GM19395 (cell line): ENCODE results near the gene DCUN1D5.

Experiments
- ATAC-seq: cut with Tn5 transposase; IDR thresholded peaks from one replicate; pipeline ENCODE4 v1.9.1; 2021; ENCODE audit warnings: mild to moderate bottlenecking, moderate library complexity; ENCODE audit not compliant: unreplicated experiment

Gene DCUN1D5

DNA sequence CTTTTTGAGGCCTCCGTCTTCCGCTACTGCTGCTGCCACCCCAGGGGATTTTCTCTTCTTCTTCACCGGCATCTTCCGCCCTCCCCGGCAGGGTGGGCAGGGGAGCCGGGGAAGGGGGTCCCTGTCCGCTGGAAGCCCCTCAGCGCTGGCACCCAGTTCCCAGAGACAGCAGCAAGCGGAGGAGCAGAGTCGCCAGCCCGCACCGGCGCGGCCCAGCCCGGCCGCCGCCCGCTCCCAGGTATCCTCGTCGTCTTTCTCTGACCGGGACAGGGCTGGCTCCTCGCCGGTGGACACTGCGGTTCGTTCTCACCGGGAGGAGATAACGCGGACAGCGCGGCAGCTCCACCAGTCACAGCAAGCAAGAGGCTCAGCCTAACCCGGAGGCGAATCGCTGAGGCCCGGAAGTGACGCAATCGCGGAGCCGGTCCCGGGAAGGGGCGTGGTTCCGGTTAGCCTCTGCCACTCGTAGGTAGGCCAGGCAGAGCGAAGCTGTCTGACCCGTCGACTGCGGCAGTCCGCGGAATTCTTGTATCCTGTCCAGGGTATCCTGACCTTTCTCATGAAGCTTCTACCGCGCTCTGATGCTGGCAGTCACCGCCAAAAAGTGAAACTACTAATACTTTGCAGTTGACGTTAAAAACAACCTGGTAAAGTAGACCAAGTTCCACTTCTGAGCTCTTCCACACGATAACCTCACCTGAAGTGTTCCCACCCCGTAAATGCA, at the start of gene DCUN1D5:
Gene DCUN1D5 (minus strand): TSS at position 360 of the 724 bp plus-strand sequence. CDS start 288 bp downstream, at position 72.
- peak; percentile 99 for ATAC-seq

DNA sequence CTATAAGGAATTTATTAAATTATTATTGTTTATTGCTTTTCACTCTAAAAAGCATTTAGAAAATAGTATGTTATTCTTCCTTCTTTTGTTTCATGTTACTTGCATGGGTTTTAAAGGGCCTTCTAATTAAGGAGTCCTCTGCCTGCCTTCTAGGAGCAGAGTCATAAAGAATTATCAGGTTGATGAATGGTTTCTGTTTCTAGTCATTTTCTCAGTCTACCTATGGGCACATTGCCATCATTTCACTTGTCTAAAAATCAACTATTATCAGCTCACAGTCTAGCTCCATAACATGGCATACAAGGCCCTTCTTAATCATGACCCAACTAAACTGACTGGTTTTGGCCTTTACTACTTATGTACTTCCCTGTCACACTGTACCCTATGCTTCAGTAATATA, 33.5 kb upstream of the DCUN1D5 start:
- no peak for ATAC-seq

DNA sequence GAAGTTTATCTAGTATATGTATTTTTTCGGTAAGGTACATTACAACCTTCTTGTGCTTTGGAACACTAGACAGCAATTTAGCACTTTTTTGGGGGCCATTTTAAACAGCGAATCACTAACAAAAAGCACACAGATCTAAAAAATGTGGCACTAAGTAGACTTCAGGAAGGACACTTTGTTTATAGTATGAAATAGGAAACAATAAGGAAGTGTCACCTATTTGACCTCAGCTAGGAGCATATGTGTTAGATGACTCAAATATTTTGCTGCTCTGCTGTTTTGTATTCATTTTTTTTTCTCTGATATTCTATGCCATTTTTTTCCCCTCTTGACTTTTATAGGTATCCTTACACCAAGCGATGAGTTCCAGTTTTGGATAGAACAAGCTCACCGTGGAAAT, 22.9 kb upstream of the DCUN1D5 start:
- ATAC-seq: no peak

DNA sequence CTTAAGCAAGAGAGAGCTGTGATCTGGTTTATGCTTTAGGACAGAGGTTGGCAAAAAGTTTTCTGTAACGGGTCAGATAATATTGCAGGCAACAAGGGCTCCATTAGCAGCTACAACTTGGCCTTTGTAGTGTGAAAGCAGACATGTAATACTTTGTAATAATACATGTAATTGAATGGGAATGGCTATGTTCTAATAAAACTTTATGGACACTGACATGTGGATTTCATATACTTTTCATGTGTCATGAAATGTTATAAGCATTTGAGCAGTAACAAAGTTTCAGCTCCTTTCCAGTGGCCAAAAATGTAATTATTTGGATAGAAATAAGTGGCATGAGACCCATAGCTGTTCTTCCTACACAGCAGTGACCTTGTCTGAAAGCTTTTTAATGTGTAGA, 20.4 kb upstream of the DCUN1D5 start:
- no peak for ATAC-seq

DNA sequence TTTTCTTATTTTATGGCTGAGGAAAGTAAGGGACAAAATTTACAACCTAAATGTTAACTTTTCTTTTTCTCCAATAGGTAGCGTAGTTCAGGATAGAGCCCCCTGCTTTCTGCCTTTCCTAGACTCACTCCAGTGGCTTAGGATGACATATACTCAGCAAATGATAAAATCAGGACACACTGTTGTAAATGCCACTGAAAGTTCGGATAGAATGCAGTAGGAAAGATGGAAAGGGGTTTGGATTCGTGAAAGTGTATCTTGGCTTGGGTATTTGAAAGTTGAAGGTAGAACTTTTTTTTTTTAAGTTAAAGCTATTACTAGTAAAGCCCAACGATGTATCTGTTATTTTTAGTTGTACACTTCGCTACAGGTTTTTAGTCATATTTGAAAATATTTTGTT, 19.4 kb upstream of the DCUN1D5 start:
- ATAC-seq: no peak

DNA sequence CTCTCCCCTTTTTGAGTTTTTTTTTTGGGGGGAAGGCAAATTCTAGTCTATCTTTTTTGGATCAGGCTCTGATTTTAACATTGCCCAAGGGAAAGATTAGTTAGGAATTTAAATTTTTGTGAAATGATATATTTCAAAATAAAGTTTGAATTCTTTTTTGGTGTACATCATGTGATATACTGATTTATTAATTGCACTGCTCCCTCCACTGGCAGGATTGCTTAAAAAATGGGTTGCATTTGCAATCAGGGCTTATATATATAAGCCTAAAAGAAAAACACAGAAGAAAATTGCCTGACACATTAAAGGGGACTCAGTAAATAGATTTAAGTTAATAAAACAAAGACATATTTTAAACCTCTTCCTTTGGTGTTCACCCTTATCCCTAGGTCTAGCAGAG, 18.4 kb upstream of the DCUN1D5 start:
- ATAC-seq: no peak

DNA sequence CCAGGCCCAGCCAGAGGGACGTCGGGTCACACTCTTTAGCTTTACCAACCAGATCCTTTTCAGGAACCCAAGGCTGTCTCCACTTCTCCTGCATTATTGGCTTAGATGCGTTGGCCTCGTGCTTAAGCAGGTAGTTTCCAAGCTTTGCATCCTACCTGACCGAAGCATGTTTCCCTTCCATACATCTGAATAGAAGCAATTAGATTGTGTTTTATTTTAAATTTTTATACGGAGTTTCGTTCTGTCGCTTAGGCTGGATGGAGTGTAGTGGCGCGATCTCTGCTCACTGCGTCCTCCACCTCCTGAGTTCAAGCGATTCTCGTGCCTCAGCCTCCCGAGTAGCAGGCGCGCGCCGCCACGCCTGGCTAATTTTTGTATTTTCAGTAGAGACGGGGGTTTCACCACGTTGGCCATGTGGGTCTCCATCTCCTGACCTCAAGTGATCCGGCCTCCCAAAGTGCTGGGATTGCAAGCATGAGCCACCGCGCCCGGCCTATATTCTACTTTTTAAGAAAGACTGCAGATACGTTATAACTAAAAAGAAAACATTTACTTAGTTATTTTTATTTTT, 17.9 kb upstream of the DCUN1D5 start:
- ATAC-seq: peak; percentile 32

DNA sequence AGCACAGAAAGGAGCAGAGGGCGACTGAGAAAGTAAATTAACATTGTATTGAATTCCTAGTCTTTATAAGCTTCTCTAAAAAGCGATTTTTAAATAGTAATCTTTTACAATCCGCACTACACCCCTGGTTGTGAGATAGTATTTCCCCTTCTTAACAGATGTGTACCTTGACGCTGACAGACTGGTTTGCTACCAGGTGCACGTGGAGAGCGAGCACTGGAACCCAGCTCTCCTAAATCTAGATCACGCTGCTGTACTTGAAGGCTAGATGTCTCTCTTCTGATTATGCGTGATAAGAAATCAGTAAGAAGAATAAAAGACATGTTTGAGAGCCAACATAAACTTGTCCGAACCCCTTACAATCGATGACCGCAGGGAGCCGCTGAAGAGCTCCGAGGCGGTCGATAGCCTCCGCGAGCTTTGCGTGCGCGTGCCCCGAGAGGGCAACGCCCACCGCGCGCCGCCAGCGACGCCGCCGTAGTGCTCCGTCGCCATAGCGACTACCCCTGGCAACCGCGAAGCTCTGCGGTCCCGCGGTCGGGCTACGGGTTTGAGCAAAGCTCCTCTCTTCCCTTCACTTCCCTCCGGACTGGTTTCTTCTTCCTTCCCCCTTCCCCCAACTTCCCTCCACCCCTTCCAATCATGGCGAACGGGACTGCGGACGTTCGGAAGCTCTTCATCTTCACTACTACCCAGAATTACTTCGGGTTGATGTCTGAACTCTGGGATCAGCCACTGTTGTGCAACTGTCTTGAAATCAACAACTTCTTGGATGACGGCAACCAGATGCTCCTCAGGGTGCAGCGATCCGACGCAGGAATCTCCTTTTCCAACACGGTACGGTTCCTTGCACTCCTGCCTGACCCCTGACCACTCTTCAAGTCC, 17.2 kb upstream of the DCUN1D5 start, which contains the start of gene DYNC2H1:
Gene DYNC2H1 (plus strand): TSS at position 494 of the 885 bp plus-strand sequence. CDS start 149 bp downstream, at position 643.
- peak; percentile 99 for ATAC-seq

DNA sequence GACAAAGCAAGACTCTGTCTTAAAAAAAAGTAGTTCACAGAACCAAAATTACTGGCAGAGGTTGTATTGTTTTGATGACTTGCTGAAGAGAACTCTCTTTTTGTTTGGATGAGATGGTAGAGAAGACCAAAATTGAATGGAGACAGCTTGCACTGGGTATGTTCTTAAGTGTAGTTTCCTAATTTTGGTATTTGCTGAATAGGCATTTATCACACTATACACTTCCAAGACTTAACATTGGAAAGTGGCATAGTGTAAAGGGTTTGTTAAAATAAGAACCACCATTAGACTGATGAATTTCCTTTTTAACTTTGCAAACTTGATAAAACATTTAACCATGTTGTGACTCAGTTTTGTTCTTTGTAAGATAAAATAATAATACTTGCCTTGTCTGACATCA, 5.3 kb upstream of the DCUN1D5 start:
- no peak for ATAC-seq

DNA sequence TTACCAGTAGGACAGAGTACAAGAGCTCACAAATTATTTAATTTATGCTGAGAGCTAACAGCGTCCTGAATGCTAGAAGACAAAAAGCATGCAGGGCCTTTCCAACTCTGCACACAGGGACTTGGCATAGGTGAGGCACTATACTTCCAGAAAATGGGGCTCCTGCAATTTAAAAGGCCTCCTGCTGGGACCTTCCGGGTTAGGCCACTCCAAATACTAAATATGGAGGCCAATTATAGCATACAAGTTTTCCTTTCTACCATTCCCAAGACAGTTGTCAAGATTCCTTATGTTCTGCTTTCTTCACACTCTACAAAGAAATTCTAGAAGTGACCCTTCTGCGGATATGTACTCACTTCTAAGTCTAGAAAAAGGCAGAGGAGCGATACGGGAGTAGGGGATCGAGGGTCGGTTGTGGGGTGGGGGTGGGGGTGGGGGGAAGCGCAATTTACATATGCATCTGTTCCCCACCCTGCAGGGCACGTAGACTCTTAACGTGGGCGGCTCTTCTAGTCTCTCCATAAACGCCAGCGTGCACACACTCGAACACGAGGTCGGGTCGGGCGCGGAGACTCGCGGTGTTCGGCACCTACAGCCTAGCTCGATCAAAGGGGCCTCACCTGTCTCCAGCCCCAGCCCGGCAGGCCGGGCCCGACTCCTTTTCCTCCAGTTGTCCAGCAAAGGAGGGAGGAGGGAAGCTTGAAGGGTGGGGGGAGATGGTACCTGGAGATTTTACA, 728 bp downstream of the DCUN1D5 start:
- peak; percentile 56 for ATAC-seq

DNA sequence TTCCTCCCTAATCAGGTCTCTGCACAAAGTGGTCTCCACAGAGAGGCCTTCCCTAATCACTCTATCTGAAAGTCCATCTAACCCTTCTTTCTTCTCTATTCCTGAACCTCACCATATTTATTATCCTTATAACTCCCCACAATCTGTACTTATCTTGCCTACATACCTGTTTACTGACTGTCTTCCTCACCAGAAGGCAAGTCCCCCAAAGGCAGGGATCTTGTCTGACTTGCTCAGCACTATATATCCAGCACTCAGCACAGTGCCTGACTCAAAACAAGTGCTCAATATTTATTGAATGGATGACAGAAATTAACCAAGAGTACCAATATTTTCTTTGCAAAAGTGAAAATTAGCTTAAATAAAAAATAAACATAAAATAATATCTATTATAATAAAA, 5.5 kb downstream of the DCUN1D5 start:
- ATAC-seq: no peak

DNA sequence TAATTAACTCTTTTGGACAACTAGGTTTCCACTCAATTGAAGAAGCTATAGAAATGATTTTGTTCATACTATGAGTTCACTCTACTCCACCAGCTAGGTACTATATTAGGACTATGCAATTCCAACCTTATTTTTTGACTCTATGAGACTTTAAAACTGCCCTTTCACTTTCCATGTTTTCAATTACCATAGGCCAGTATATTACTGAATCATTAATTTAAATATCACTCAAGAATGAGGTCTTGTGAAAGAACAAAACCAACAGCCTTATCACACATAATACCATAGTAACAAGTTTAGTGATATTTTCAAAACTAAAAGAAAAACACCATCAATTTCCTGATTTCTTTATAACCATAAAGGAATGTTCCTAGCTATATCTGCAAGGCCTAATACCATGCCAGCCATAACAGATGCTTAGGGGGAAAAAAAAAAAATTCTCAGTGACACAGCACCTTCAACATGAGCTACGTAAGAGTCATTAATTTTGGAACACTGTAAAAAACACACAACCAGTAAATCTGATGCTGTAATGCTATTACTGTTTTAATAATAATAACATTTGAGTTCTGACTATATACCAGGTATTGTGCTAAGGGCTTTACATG, 6.1 kb downstream of the DCUN1D5 start:
- no peak for ATAC-seq

DNA sequence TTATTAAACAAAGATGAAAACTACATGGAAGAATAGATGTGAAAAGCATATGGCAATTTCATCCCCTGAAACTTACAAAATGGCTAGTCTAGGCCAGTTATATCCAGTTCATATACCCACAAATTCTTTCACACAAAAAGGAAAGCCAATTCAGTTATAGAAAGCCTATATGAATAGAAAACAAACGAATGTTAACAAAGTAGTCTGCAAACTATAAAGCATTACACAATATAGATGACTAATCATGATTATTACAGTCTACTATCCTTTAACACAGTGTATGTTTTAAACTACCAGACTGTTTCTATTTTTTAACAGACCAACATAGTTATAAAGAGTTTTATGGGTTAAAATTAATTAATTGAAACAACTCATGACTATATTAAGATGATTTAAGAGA, 12.1 kb downstream of the DCUN1D5 start:
- no peak for ATAC-seq

DNA sequence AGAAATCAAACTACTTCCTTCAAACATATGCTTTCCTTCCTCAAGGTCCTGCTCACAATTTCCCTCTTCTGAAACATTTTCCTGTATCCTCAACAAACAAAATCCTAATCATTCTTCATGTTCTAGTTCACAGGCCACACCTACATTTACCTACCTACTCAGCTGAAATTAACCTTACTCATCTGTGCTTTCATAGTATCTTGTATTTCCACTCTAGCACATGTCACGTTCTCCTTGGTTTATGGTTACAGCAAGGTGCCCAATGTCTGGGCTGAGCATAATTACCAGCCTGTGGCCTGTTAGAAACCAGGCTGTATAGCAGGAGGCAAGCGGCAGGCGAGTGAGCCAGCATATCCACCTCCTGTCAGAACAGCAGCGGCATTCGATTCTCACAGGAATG, 13.2 kb downstream of the DCUN1D5 start:
- ATAC-seq: no peak

DNA sequence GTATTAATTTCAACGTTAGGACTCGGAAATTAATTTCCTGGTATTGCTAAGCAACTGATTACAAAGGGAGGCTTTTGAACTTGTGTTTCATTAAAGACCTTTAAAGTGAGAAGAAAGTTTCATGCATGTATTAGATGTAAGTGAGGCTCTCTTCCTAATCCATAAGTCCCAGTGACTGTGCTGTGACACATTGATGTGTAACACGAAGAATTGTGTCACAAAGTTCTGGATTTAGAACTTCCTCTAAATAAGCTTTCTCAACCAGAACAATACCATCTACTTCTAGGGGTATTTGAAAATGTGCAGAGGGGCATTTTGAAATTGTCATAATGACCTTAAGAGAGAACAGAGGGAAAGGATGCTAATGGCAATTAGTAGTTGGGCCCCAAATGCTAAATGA, 14.4 kb downstream of the DCUN1D5 start:
- no peak for ATAC-seq

DNA sequence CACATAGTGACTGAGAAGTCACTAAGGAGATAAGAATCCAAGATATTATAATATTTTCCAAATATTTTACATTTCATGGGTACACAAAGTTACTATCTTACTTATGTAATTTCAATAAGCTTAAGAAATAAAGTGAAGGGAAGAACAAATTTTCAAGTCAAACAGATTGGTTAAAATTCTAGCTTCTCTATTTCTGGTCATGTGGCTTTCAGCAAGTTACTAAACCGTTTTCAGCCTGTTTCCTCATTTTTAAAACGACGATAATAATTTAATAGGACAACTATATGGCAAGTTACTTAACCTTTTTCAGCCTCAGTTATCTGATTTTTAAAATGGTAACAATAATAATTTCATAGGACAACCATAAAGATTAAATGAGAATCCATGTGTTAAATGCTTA, 15.6 kb downstream of the DCUN1D5 start:
- no peak for ATAC-seq

DNA sequence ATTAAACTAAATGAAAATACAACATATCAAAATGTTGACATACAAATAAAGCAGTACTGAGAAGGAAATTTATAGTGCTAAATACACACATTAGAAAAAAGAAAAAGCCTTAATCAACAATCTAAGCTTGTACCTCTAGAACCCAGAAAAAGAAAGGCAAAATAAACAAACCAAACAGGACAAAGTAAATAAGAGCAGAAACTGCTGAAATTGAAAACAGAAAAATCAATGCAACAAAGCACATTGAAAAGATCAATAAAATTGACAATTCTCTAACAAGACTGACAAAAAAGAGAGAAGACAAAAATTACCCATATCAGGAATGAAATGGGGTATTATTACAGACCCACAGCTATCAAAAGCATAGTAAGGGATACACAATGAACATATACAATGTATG, 21.0 kb downstream of the DCUN1D5 start:
- ATAC-seq: no peak

DNA sequence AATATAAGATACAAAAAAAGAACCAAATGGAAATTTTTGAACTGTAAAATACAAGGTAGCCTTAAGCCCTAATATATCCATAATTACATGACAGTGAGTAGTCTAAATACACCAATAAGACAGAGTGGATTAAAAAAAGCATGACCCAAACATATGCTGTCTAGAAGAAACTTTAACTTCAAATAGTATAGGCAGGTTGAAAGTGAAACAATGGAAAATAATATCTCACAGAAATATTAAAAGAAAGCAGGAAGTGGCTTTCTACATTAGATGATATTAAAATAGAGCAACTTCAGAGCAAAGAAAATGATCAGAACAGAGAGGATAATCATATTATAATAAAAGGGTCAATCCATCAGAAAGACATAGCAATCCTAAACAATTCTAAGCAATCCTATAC, 21.8 kb downstream of the DCUN1D5 start:
- no peak for ATAC-seq

DNA sequence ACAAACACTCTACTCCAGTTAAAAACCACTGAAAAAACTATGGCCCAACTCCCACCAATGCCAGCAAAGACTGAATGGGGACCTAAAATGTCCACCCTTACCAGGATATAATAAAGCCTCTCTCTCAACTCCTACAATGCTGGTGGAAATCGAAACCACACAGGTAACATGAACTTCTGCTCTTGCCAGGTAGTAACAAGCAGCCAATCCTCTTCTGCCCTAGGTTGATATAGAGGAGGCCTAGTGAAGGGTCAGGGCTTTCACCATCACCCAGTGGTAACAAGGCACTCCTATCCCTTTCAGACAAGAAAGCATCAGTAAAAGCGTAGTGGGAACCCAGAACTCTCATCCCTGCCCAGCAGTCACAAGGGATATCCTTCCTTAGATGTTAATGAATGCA, 22.6 kb downstream of the DCUN1D5 start:
- no peak for ATAC-seq

DNA sequence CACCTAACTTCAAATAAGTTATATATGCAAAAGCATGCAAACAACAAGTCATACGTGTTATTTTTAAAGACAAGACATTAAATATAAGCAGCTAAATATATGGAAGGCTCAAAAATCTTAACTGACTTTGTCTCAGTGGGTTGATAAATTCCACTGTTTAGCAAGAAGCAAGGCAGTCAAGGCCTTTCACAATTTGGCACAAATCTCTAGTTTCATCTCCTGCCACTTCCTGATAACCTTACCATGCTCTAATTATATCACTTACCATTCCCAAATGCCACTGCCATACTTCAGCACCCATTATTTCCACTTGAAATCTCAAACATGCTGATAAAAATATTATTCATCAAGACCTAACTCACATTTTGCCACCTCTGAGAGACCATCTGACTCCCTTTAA, 24.8 kb downstream of the DCUN1D5 start:
- ATAC-seq: no peak

DNA sequence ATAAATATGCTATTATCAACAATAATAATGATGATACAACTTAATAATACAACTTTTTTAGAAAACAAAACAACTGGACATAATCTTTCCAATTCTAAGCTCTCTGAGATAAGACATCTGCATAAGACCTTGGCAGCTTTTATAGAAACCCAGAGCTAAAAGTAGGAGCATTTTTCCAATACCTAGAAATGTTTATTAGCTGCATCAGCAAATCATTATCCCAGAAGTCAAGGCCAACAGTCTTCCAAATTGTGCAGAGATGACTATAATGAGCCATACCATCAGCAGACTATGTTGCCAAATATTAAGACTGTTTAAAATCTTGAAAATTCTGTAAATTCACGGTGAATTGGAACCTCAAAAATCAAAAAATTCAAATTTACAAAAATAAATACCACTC, 30.3 kb downstream of the DCUN1D5 start:
- ATAC-seq: no peak
